Endothelial cell (in vitro differentiated cells): ENCODE results near the gene ZNF121. TPM values are rescaled to one million over a fixed set of nuclear protein-coding genes. Genes with fewer than 3 reads are reported as not detected.
"Not testable (repeated sequence)": the region's sequence is repeated elsewhere in the genome, so short reads cannot be mapped to it uniquely, and the experiment has no call there.

Experiments used
- DNase-seq: peaks from one replicate; pipeline ENCODE4 v3.0.0; 2021; ENCODE audit warnings: low spot score
- H3K27ac Mint-ChIP-seq: one replicate; pipeline ENCODE4 v1.8.0; 2021; ENCODE audit warnings: mixed read lengths, inconsistent platforms; ENCODE audit not compliant: unreplicated experiment
- H3K27me3 Mint-ChIP-seq: one replicate; pipeline ENCODE4 v1.8.0; 2021; ENCODE audit warnings: mild to moderate bottlenecking, moderate library complexity, mixed read lengths, inconsistent platforms; ENCODE audit not compliant: unreplicated experiment
- H3K36me3 Mint-ChIP-seq: one replicate; pipeline ENCODE4 v1.8.0; 2021; ENCODE audit warnings: mild to moderate bottlenecking, low read depth, mixed read lengths, inconsistent platforms; ENCODE audit not compliant: unreplicated experiment
- H3K4me1 Mint-ChIP-seq: one replicate; pipeline ENCODE4 v1.8.0; 2021; ENCODE audit warnings: mild to moderate bottlenecking, mixed read lengths, inconsistent platforms; ENCODE audit not compliant: unreplicated experiment
- H3K4me3 Mint-ChIP-seq: one replicate; pipeline ENCODE4 v1.8.0; 2021; ENCODE audit warnings: mild to moderate bottlenecking, mixed read lengths, inconsistent platforms; ENCODE audit not compliant: unreplicated experiment
- H3K9me3 Mint-ChIP-seq: one replicate; pipeline ENCODE4 v1.8.0; 2021; ENCODE audit warnings: mixed read lengths, inconsistent platforms; ENCODE audit not compliant: unreplicated experiment
- CTCF ChIP-seq: fragments of 200-600 bp; sonication (generic); IDR thresholded peaks from one replicate; pipeline ENCODE4 v1.5.0; 2021; ENCODE audit warnings: antibody characterized with exemption; ENCODE audit not compliant: unreplicated experiment
- total RNA-seq: library from RNA; stranded (reverse); fragmentation: NEBNext Ultra II Directional; extraction: Animal tissue kit (Norgen Biotek cat#: 25700); gene quantifications from one replicate; pipeline ENCODE4 v1.2.1, GENCODE V29; 2021; ENCODE audit not compliant: unreplicated experiment

Gene ZNF121
- total RNA-seq, 1 donor from 2014 or later, result 52.1 TPM

GRCh38 chr19:9586764-9587163 lies 2.5 kb upstream of the ZNF121 start:
- Mint-ChIP-seq H3K27ac (no peak overlapping the region), H3K4me1 (peaks cover 6% of the 10 kb centered on the region), H3K4me3 (no peak overlapping the region)

GRCh38 chr19:9582081-9582725 lies 2.1 kb downstream of the ZNF121 start:
- Mint-ChIP-seq H3K4me3 (peak overlapping the region; percentile 92), H3K36me3 (peaks cover 24% of the 10 kb centered on the region), H3K4me1 (peaks cover 13% of the 10 kb centered on the region), H3K27ac (peak overlapping the region; percentile 93)
- H3K9me3 Mint-ChIP-seq, DNase-seq, H3K27me3 Mint-ChIP-seq: not testable (repeated sequence)

More at GRCh38 chr19:9586764-9587163, 2.5 kb upstream of the ZNF121 start:
- peaks cover 5% of the 10 kb centered on the region for H3K36me3 Mint-ChIP-seq
- TF ChIP-seq CTCF, result peak; percentile 63
- peak; percentile 75 for DNase-seq
- H3K27me3 Mint-ChIP-seq, result peaks cover 2% of the 10 kb centered on the region
- H3K9me3 Mint-ChIP-seq, result no peaks in the 10 kb centered on the region

- TF ChIP-seq CTCF, result no peak
- Mint-ChIP-seq H3K9me3 (no peaks in the 10 kb centered on the region), H3K27ac (no peak overlapping the region), H3K27me3 (peaks cover 4% of the 10 kb centered on the region), H3K4me3 (no peak overlapping the region), H3K4me1 (peaks cover 13% of the 10 kb centered on the region), H3K36me3 (peaks cover 28% of the 10 kb centered on the region)
- DNase-seq, result no peak
These were observed 3.6 kb downstream of the ZNF121 start for GRCh38 chr19:9580728-9581127.

- H3K4me1 Mint-ChIP-seq, result peaks cover 3% of the 10 kb centered on the region
- H3K4me3 Mint-ChIP-seq, result no peak overlapping the region
- TF ChIP-seq CTCF, result no peak
- no peak for DNase-seq
- H3K36me3 Mint-ChIP-seq, result peaks cover 68% of the 10 kb centered on the region
- H3K27me3 Mint-ChIP-seq, result peaks cover 2% of the 10 kb centered on the region
- no peak overlapping the region for H3K27ac Mint-ChIP-seq
- peaks cover 23% of the 10 kb centered on the region for H3K9me3 Mint-ChIP-seq
These were observed 14.0 kb downstream of the ZNF121 start for GRCh38 chr19:9570255-9570654.

- Mint-ChIP-seq H3K27ac (no peak overlapping the region), H3K27me3 (peaks cover 4% of the 10 kb centered on the region), H3K36me3 (peaks cover 76% of the 10 kb centered on the region), H3K9me3 (peaks cover 35% of the 10 kb centered on the region), H3K4me3 (peak overlapping the region; percentile 82), H3K4me1 (no peaks in the 10 kb centered on the region)
- TF ChIP-seq CTCF, result no peak
- no peak for DNase-seq
These were observed 17.6 kb downstream of the ZNF121 start for GRCh38 chr19:9566729-9567128.
